K562 (cell line): Measurements from ENCODE around the gene SCFD2. TPM values are rescaled to one million over a fixed set of nuclear protein-coding genes. Genes with fewer than 3 reads are reported as not detected.

ENCODE experiments used
- ATAC-seq: fragments of 200-7000 bp; cut with Tn5 transposase; 3 replicates; pipeline ENCODE4 v1.9.1; 2020; ENCODE audit warnings: moderate library complexity
- BruUV-seq: library from RNA; stranded (reverse); fragments of 400-500 nt; replicated peaks from 2 replicates; lab custom pipeline; 2021; lab: Mats Ljungman, UMichigan
- CTCF ChIA-PET: fragments of 300-600 bp; formaldehyde crosslinking; extraction: SDS; loops from one replicate; lab custom pipeline; 2021; ENCODE audit warnings: low intra/inter-chr PET ratio; lab: Yijun Ruan, JAX
- POLR2A ChIA-PET: fragments of 300-600, 350-650 bp; sonication (Branson Sonifier 250); formaldehyde crosslinking; extraction: SDS; loops from one replicate; lab custom pipeline; 2021; ENCODE audit warnings: antibody characterized with exemption, inconsistent platforms; lab: Yijun Ruan, JAX
- DNase-seq, 4 experiments: peaks; one replicate each; pipeline versions ENCODE4 v3.0.0 to v3.0.0-alpha.2; 2011 to 2018; ENCODE audit warnings: low spot score in 3 of 4, mixed read lengths in 3 of 4; ENCODE audit errors: extremely low read depth in 1 of 4
- FAIRE-seq: peaks from 2 replicates; lab custom pipeline; 2011; peaks lifted over from hg19 to GRCh38; lab: Jason Lieb, UNC
- H2AFZ ChIP-seq: 2 replicates; pipeline ENCODE4 v1.6.0; 2011; ENCODE audit warnings: low read depth, low read length, control low read depth, inconsistent platforms
- H3K27ac ChIP-seq: fragments of 200-600 bp; 3 replicates; pipeline ENCODE4 v1.8.0; 2011; ENCODE audit warnings: low read depth, mild to moderate bottlenecking, control low read depth, inconsistent platforms, low read length, moderate library complexity, mixed read lengths; ENCODE audit errors: extremely low read depth
- H3K27me3 ChIP-seq, 2 experiments: fragments of 300-600 bp in 1 of 2; 2 replicates in 1 of 2; 3 replicates in 1 of 2; pipeline versions ENCODE4 v1.6.0 to v1.8.0; 2011; ENCODE audit warnings: inconsistent platforms in 2 of 2, low read length in 2 of 2, mild to moderate bottlenecking in 1 of 2, mixed read lengths in 1 of 2, moderate library complexity in 1 of 2; ENCODE audit not compliant: control insufficient read depth in 2 of 2, insufficient read depth in 2 of 2
- H3K36me3 ChIP-seq: fragments of 300-600 bp; 3 replicates; pipeline ENCODE4 v1.8.0; 2011; ENCODE audit warnings: mild to moderate bottlenecking, low read length, inconsistent platforms; ENCODE audit not compliant: control insufficient read depth, insufficient read depth
- H3K4me1 ChIP-seq, 2 experiments: fragments of 200-600 bp in 1 of 2; replicated peaks in 1 of 2; 2 replicates in 1 of 2; 3 replicates in 1 of 2; pipeline versions ENCODE4 v1.5.1 to v1.8.0; 2011; ENCODE audit warnings: inconsistent platforms in 2 of 2, low read length in 2 of 2, mild to moderate bottlenecking in 1 of 2, mixed read lengths in 1 of 2, moderate library complexity in 1 of 2; ENCODE audit not compliant: control insufficient read depth in 2 of 2, insufficient read depth in 2 of 2
- H3K4me2 ChIP-seq: 2 replicates; pipeline ENCODE4 v1.6.1; 2011; ENCODE audit warnings: low read length, control low read depth, inconsistent platforms, mixed read lengths; ENCODE audit not compliant: insufficient read depth
- H3K4me3 ChIP-seq: fragments of 200-600 bp; sonication (generic), shearing (Covaris generic); 2 replicates; pipeline ENCODE4 v1.5.1; 2016; ENCODE audit warnings: control low read depth, inconsistent platforms
- H3K79me2 ChIP-seq: fragments of 200-600 bp; 3 replicates; pipeline ENCODE4 v1.8.0; 2011; ENCODE audit warnings: low read length, inconsistent platforms; ENCODE audit not compliant: control insufficient read depth, insufficient read depth
- H3K9ac ChIP-seq, 2 experiments: 2 replicates each; pipeline versions ENCODE4 v1.6.0 to v1.6.1; 2011; ENCODE audit warnings: low read depth in 2 of 2, low read length in 2 of 2, control low read depth in 1 of 2, inconsistent platforms in 1 of 2, mild to moderate bottlenecking in 1 of 2, mixed read lengths in 1 of 2; ENCODE audit not compliant: insufficient read depth in 1 of 2
- H3K9me1 ChIP-seq: one replicate; pipeline ENCODE4 v1.6.0; 2011; ENCODE audit warnings: inconsistent platforms, mild to moderate bottlenecking, low read length, moderate library complexity; ENCODE audit not compliant: control insufficient read depth, insufficient read depth
- H3K9me3 ChIP-seq: replicated peaks from 2 replicates; pipeline ENCODE4 v1.5.1; 2011; ENCODE audit warnings: low read depth, low read length, inconsistent platforms; ENCODE audit not compliant: control insufficient read depth, insufficient read depth
- H4K20me1 ChIP-seq: replicated peaks from 2 replicates; pipeline ENCODE4 v1.6.1; 2011; ENCODE audit warnings: low read length, inconsistent platforms, mixed read lengths; ENCODE audit not compliant: control insufficient read depth, insufficient read depth
- DMBX1 ChIP-seq: fragments of 250-450 bp; sonication (Bioruptor Pico); IDR thresholded peaks from 2 replicates; pipeline ENCODE4 v1.8.0; 2022; ENCODE audit warnings: inconsistent platforms, mild to moderate bottlenecking, moderate library complexity, borderline replicate concordance
- ESRRA ChIP-seq: fragments of 450-650 bp; IDR thresholded peaks from 2 replicates; pipeline ENCODE4 v1.6.1; 2014; ENCODE audit warnings: low read depth, mild to moderate bottlenecking, moderate library complexity, borderline replicate concordance
- GABPB2 ChIP-seq: fragments of 250-450 bp; sonication (Bioruptor Pico); conservative IDR thresholded peaks from 2 replicates; pipeline ENCODE4 v1.5.1; 2021; ENCODE audit warnings: mild to moderate bottlenecking
- GTF2B ChIP-seq: IDR thresholded peaks from 2 replicates; pipeline ENCODE4 v1.6.1; 2011; ENCODE audit not compliant: insufficient read length; ENCODE audit errors: extremely low read depth
- HES1 ChIP-seq: fragments of 450-650 bp; IDR thresholded peaks from 2 replicates; pipeline ENCODE4 v1.6.1; 2016; ENCODE audit warnings: low read depth, mild to moderate bottlenecking, moderate library complexity
- HINFP ChIP-seq: fragments of 450-650 bp; conservative IDR thresholded peaks from 2 replicates; pipeline ENCODE4 v1.6.1; 2016; ENCODE audit warnings: missing genetic modification characterization, low read depth, mild to moderate bottlenecking, control low read depth, missing compliant biosample characterization
- MEF2A ChIP-seq: IDR thresholded peaks from 2 replicates; pipeline ENCODE4 v1.6.1; 2011; ENCODE audit warnings: low read depth, mild to moderate bottlenecking, low read length, moderate library complexity; ENCODE audit not compliant: control insufficient read depth
- NCOA2 ChIP-seq, 2 experiments: fragments of 450-650 bp; IDR thresholded peaks; 2 replicates each; pipeline ENCODE4 v1.6.1; 2018; ENCODE audit warnings: mild to moderate bottlenecking in 2 of 2, moderate library complexity in 1 of 2; ENCODE audit not compliant: partially characterized antibody in 2 of 2
- NFATC3 ChIP-seq: fragments of 450-650 bp; IDR thresholded peaks from 2 replicates; pipeline ENCODE4 v1.6.1; 2017; ENCODE audit warnings: mild to moderate bottlenecking
- NR2C2 ChIP-seq, 2 experiments: fragments of 200-800 bp in 1 of 2; sonication (Bioruptor generic) in 1 of 2; sonication (generic) in 1 of 2; formaldehyde crosslinking in 1 of 2; IDR thresholded peaks; 2 replicates each; pipeline versions ENCODE4 v1.6.1 to v1.8.0; 2016 to 2022; ENCODE audit warnings: mild to moderate bottlenecking in 1 of 2, missing compliant biosample characterization in 1 of 2, missing genetic modification characterization in 1 of 2, missing genetic modification reagents in 1 of 2
- SUPT5H ChIP-seq: fragments of 450-650 bp; IDR thresholded peaks from 2 replicates; pipeline ENCODE4 v1.6.1; 2016
- ZNF184 ChIP-seq: sonication (generic); formaldehyde crosslinking; IDR thresholded peaks from 2 replicates; pipeline ENCODE4 v1.5.0; 2020; ENCODE audit warnings: missing genetic modification reagents
- WGBS: fragments of 100-300 bp; shearing (Covaris generic); methylation state at CpG from one replicate; pipeline ENCODE4 v1.1.6; 2016; ENCODE audit warnings: low coverage, mixed read lengths; ENCODE audit not compliant: insufficient coverage; ENCODE audit errors: missing lambda C conversion rate; 5-methylcytosine and 5-hydroxymethylcytosine counted together
- in situ Hi-C: fragments of 300-500 bp; cut with MboI; formaldehyde crosslinking; loops from 4 replicates; pipeline ENCODE4 v1.15.0; 2018; ENCODE audit warnings: inconsistent platforms, mixed read lengths
- intact Hi-C: fragments of 100-400 bp; cut with micrococcal nuclease; formaldehyde crosslinking; loops from 2 replicates; pipeline ENCODE4 v1.14.2; 2022
- polyA plus RNA-seq, 8 experiments: library from polyadenylated mRNA; depleted of rRNA in 4 of 8; stranded (reverse) in 5 of 8; unstranded in 3 of 8; fragments of >200 nt; fragmentation: Nextera tagmentation in 2 of 8; fragmentation: Illumina TruSeq in 1 of 8; extraction: Ambion mirVana in 2 of 8; extraction: Trizol in 1 of 8; gene quantifications; 2 replicates each; pipeline versions ENCODE4 v1.2.1 to v1.2.3, GENCODE V29; 2011 to 2014; ENCODE audit warnings: inconsistent platforms in 1 of 8, missing spikeins in 1 of 8
- total RNA-seq, 7 experiments: library from RNA; depleted of rRNA in 6 of 7; stranded (reverse); fragments of >200 nt in 6 of 7; fragmentation: Illumina TruSeq in 2 of 7; extraction: Trizol in 2 of 7; gene quantifications; 2 replicates each; pipeline versions ENCODE4 v1.2.1 to v1.2.3, GENCODE V29; 2011 to 2021; ENCODE audit warnings: low replicate concordance in 1 of 7
- TF ChIP-seq, protein P1 (sequence below): fragments of 250-450 bp; sonication (Bioruptor Pico); IDR thresholded peaks from 2 replicates; pipeline ENCODE4 v1.8.0; 2022; ENCODE audit warnings: inconsistent platforms

The SCFD2 gene
- total and polyA plus RNA-seq, 9 of the 15 experiments (the other 6 are each of a cell fraction or from before 2014, with no cell fraction given) = 5.7 to 30.3 (median 22.8) TPM

DNA sequence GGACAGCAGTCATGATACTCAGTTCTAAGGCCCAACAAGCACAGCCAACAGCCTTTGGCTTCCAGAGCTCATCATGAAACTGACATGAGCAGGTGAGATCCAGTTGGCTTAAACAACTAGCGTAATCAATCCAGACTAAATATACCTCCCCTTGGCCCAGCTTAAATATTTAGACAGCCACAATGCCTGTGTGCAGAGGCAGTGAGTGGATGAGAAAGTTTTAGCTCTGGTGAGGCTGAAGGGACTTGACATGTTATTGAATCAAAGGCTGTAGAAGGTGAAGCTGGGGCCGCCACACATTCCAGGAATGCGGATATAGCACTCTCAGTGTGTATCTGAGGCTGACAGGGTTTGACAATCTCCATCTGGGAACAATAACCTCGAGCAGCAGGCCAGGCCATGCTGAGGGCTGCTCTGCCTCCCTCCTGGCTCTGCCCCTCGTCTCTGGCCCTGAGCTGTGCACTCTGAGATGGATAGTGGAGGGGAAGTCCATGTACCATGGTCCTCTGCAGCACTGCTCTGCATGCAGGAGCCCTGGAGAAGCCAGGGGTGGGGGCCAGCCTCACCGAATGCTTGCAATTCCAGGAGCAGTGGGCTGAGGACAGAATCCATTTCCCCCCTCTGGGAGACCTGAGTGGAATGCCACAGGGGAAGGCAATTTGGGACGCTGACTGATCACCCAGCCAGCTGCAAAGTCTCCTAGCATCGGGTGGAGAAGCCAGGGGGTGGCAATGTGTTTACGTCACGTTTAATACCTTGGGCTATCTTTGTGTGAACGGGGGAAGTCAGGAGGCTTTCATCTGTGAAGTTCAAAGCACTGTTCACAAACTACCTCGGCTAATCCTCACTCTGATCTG lies 541.0 kb downstream of the SCFD2 start (continued):
- TF ChIP-seq, protein P1, sequence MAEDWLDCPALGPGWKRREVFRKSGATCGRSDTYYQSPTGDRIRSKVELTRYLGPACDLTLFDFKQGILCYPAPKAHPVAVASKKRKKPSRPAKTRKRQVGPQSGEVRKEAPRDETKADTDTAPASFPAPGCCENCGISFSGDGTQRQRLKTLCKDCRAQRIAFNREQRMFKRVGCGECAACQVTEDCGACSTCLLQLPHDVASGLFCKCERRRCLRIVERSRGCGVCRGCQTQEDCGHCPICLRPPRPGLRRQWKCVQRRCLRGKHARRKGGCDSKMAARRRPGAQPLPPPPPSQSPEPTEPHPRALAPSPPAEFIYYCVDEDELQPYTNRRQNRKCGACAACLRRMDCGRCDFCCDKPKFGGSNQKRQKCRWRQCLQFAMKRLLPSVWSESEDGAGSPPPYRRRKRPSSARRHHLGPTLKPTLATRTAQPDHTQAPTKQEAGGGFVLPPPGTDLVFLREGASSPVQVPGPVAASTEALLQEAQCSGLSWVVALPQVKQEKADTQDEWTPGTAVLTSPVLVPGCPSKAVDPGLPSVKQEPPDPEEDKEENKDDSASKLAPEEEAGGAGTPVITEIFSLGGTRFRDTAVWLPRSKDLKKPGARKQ (CRISPR knock-in tag) = no peak
- TF ChIP-seq HES1 (no peak), DMBX1 (no peak), GTF2B (no peak)

DNA sequence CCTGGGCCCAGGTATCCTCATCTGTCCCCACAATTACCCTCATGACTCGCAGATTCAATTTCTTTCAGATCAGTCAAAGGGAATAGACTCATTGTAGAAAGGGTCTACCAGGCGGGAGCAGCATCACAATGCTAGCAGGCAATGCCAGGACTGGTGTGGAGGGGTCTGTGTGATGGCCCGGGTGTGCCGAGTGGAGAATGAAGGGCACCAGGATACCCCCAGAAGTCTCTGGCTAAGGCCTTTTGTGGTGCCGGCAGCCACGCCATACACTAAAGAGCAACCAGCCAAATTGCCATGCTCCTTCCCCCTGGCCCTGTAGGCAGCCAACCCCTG lies 541.6 kb downstream of the SCFD2 start:
- no peaks in the 10 kb centered on the region for H4K20me1 ChIP-seq
- no peaks in the 10 kb centered on the region; a peak in 1 of 5 replicates for H3K27me3 ChIP-seq
- H3K27ac ChIP-seq = no peak overlapping the region
- H3K9me1 ChIP-seq = no peaks in the 10 kb centered on the region
- FAIRE-seq (no peak), ATAC-seq (no peak; the same call in 2 of the 3 replicates)
- H3K79me2 ChIP-seq = no peaks in the 10 kb centered on the region
- CTCF ChIA-PET = no interaction called here
- H2AFZ ChIP-seq = no peak overlapping the region
- no peak overlapping the region for H3K4me3 ChIP-seq
- 9% methylated on average over 6 of the region's 6 CpGs for WGBS
- BruUV-seq = no TSS peak
- no peak for TF ChIP-seq GABPB2 (CRISPR knock-in tag)
- TF ChIP-seq MEF2A = no peak
- TF ChIP-seq SUPT5H = no peak
- TF ChIP-seq NCOA2 (IDR thresholded peaks at IDR 0.05; ENCODE audit: partially characterized antibody in 2 of 2) = no peak
- no peak for TF ChIP-seq HINFP (tag)
- no peak for TF ChIP-seq NFATC3
- TF ChIP-seq ZNF184 (CRISPR knock-in tag) = no peak
- TF ChIP-seq ESRRA = no peak
- no peak for TF ChIP-seq NR2C2 (CRISPR knock-in tag; IDR thresholded peaks at IDR 0.05)
- no peak for TF ChIP-seq NR2C2 (tag; IDR thresholded peaks at IDR 0.05)
- TF ChIP-seq, all 486 proteins: peak for 0
- in situ Hi-C loops = no loop called here
- POLR2A ChIA-PET = no interaction called here
- Histone ChIP-seq H3K9ac (no peak overlapping the region), H3K9me3 (no peaks in the 10 kb centered on the region), H3K4me1 (no peaks in the 10 kb centered on the region), H3K36me3 (no peaks in the 10 kb centered on the region), H3K4me2 (no peak overlapping the region)
- intact Hi-C loops = no loop called here
- no peak for DNase-seq
